ENCODE data around the gene IL19. TPM values are rescaled to one million over a fixed set of nuclear protein-coding genes. Genes with fewer than 3 reads are reported as not detected.

The IL19 gene
- total RNA-seq, 2 experiments from 2014 or later, result not detected

GRCh38 chr1:206855859-206856258 lies 85.3 kb downstream of the IL19 start:
- DNase-seq, result no peak
- no peaks in the 10 kb centered on the region for H3K36me3 Mint-ChIP-seq

GRCh38 chr1:206856674-206857464 lies 86.3 kb downstream of the IL19 start:
- Mint-ChIP-seq H3K27me3 (peaks cover 4% of the 10 kb centered on the region), H3K4me3 (no peak overlapping the region), H3K4me1 (peaks cover 16% of the 10 kb centered on the region), H3K36me3 (no peaks in the 10 kb centered on the region), H3K9me3 (no peaks in the 10 kb centered on the region), H3K27ac (peak overlapping the region; percentile 21)
- DNase-seq, result peak; percentile 2

More at GRCh38 chr1:206855859-206856258, 85.3 kb downstream of the IL19 start:
- no peak overlapping the region for H3K4me3 Mint-ChIP-seq
- peaks cover 16% of the 10 kb centered on the region for H3K4me1 Mint-ChIP-seq
- no peak overlapping the region for H3K27ac Mint-ChIP-seq
- H3K9me3 Mint-ChIP-seq, result no peaks in the 10 kb centered on the region
- H3K27me3 Mint-ChIP-seq, result no peaks in the 10 kb centered on the region

GRCh38 chr1:206859082-206859521 lies 88.5 kb downstream of the IL19 start:
- Mint-ChIP-seq H3K4me3 (no peak overlapping the region), H3K27me3 (peaks cover 4% of the 10 kb centered on the region), H3K9me3 (no peaks in the 10 kb centered on the region), H3K36me3 (no peaks in the 10 kb centered on the region), H3K27ac (peak overlapping the region; percentile 22), H3K4me1 (peaks cover 16% of the 10 kb centered on the region)
- no peak for DNase-seq

- no peak for DNase-seq
- Mint-ChIP-seq H3K4me3 (no peak overlapping the region), H3K4me1 (peaks cover 21% of the 10 kb centered on the region), H3K27ac (no peak overlapping the region), H3K27me3 (peaks cover 4% of the 10 kb centered on the region), H3K9me3 (no peaks in the 10 kb centered on the region), H3K36me3 (no peaks in the 10 kb centered on the region)
These were observed 89.6 kb downstream of the IL19 start for GRCh38 chr1:206860165-206860564.

- no peaks in the 10 kb centered on the region for H3K9me3 Mint-ChIP-seq
- no peak overlapping the region for H3K27ac Mint-ChIP-seq
- H3K4me1 Mint-ChIP-seq, result peaks cover 23% of the 10 kb centered on the region
- DNase-seq, result no peak
- no peaks in the 10 kb centered on the region for H3K36me3 Mint-ChIP-seq
- H3K27me3 Mint-ChIP-seq, result peaks cover 4% of the 10 kb centered on the region
- no peak overlapping the region for H3K4me3 Mint-ChIP-seq
These were observed 92.7 kb downstream of the IL19 start for GRCh38 chr1:206863266-206863665.

GRCh38 chr1:206864939-206865671 lies 94.5 kb downstream of the IL19 start, which contains the start of gene IL20:
Gene IL20 (plus strand): TSS chr1:206865623. CDS start chr1:206865853, 230 bp downstream.
- H3K9me3 Mint-ChIP-seq, result no peaks in the 10 kb centered on the region
- DNase-seq, result peak; percentile 81
- H3K36me3 Mint-ChIP-seq, result no peaks in the 10 kb centered on the region
- H3K27me3 Mint-ChIP-seq, result peaks cover 4% of the 10 kb centered on the region
- no peak within 1 kb of the TSS for H3K27ac Mint-ChIP-seq
- no peak within 1 kb of the TSS for H3K4me3 Mint-ChIP-seq
- peaks cover 14% of the 10 kb centered on the region for H3K4me1 Mint-ChIP-seq

GRCh38 chr1:206866062-206866461 lies 95.5 kb downstream of the IL19 start:
- Mint-ChIP-seq H3K27me3 (peaks cover 4% of the 10 kb centered on the region), H3K4me3 (no peak overlapping the region), H3K4me1 (peaks cover 14% of the 10 kb centered on the region), H3K36me3 (no peaks in the 10 kb centered on the region), H3K9me3 (no peaks in the 10 kb centered on the region), H3K27ac (no peak overlapping the region)
- no peak for DNase-seq

GRCh38 chr1:206867239-206867638 lies 96.7 kb downstream of the IL19 start:
- Mint-ChIP-seq H3K36me3 (no peaks in the 10 kb centered on the region), H3K4me3 (no peak overlapping the region), H3K27ac (no peak overlapping the region), H3K4me1 (peaks cover 14% of the 10 kb centered on the region), H3K9me3 (peaks cover 2% of the 10 kb centered on the region), H3K27me3 (no peaks in the 10 kb centered on the region)
- no peak for DNase-seq

- peaks cover 2% of the 10 kb centered on the region for H3K9me3 Mint-ChIP-seq
- H3K4me1 Mint-ChIP-seq, result peaks cover 14% of the 10 kb centered on the region
- no peaks in the 10 kb centered on the region for H3K27me3 Mint-ChIP-seq
- H3K27ac Mint-ChIP-seq, result no peak overlapping the region
- no peak for DNase-seq
- no peaks in the 10 kb centered on the region for H3K36me3 Mint-ChIP-seq
- no peak overlapping the region for H3K4me3 Mint-ChIP-seq
These were observed 97.1 kb downstream of the IL19 start for GRCh38 chr1:206867716-206868115.

- no peaks in the 10 kb centered on the region for H3K36me3 Mint-ChIP-seq
- DNase-seq, result no peak
- H3K27ac Mint-ChIP-seq, result no peak overlapping the region
- no peak overlapping the region for H3K4me3 Mint-ChIP-seq
- peaks cover 14% of the 10 kb centered on the region for H3K4me1 Mint-ChIP-seq
- no peaks in the 10 kb centered on the region for H3K27me3 Mint-ChIP-seq
- H3K9me3 Mint-ChIP-seq, result peaks cover 2% of the 10 kb centered on the region
These were observed 97.7 kb downstream of the IL19 start for GRCh38 chr1:206868264-206868663.

- H3K9me3 Mint-ChIP-seq, result peaks cover 6% of the 10 kb centered on the region
- H3K36me3 Mint-ChIP-seq, result peaks cover 2% of the 10 kb centered on the region
- no peak overlapping the region for H3K4me3 Mint-ChIP-seq
- no peaks in the 10 kb centered on the region for H3K27me3 Mint-ChIP-seq
- no peaks in the 10 kb centered on the region for H3K4me1 Mint-ChIP-seq
- DNase-seq, result no peak
- no peak overlapping the region for H3K27ac Mint-ChIP-seq
These were observed 101.6 kb downstream of the IL19 start for GRCh38 chr1:206872139-206872538.

- Mint-ChIP-seq H3K9me3 (peaks cover 11% of the 10 kb centered on the region), H3K4me1 (no peaks in the 10 kb centered on the region), H3K27ac (no peak overlapping the region)
These were observed 103.1 kb downstream of the IL19 start for GRCh38 chr1:206873603-206874188.

GRCh38 chr1:206875752-206876377 lies 105.3 kb downstream of the IL19 start:
- H3K9me3 Mint-ChIP-seq, result peaks cover 18% of the 10 kb centered on the region
- peaks cover 4% of the 10 kb centered on the region for H3K36me3 Mint-ChIP-seq
- H3K27ac Mint-ChIP-seq, result no peak overlapping the region
- no peak overlapping the region for H3K4me3 Mint-ChIP-seq
- H3K4me1 Mint-ChIP-seq, result no peaks in the 10 kb centered on the region
- DNase-seq, result no peak
- H3K27me3 Mint-ChIP-seq, result no peaks in the 10 kb centered on the region

More at GRCh38 chr1:206873603-206874188, 103.1 kb downstream of the IL19 start:
- DNase-seq, result no peak
- no peak overlapping the region for H3K4me3 Mint-ChIP-seq
- peaks cover 2% of the 10 kb centered on the region for H3K36me3 Mint-ChIP-seq
- H3K27me3 Mint-ChIP-seq, result no peaks in the 10 kb centered on the region

GRCh38 chr1:206878456-206878855 lies 107.9 kb downstream of the IL19 start:
- H3K4me1 Mint-ChIP-seq, result peaks cover 1% of the 10 kb centered on the region
- H3K9me3 Mint-ChIP-seq, result peaks cover 16% of the 10 kb centered on the region
- H3K27me3 Mint-ChIP-seq, result no peaks in the 10 kb centered on the region
- no peak overlapping the region for H3K4me3 Mint-ChIP-seq
- H3K36me3 Mint-ChIP-seq, result peaks cover 4% of the 10 kb centered on the region
- DNase-seq, result no peak
- H3K27ac Mint-ChIP-seq, result no peak overlapping the region

- Mint-ChIP-seq H3K36me3 (peaks cover 2% of the 10 kb centered on the region), H3K9me3 (peaks cover 14% of the 10 kb centered on the region)
These were observed 109.7 kb downstream of the IL19 start for GRCh38 chr1:206880314-206880713.

More at GRCh38 chr1:206880314-206880713, 109.7 kb downstream of the IL19 start:
- no peak for DNase-seq
- no peak overlapping the region for H3K27ac Mint-ChIP-seq
- H3K4me3 Mint-ChIP-seq, result no peak overlapping the region
- peaks cover 1% of the 10 kb centered on the region for H3K4me1 Mint-ChIP-seq
- no peaks in the 10 kb centered on the region for H3K27me3 Mint-ChIP-seq
